Bronchial epithelial cell (primary cell): ENCODE data around the gene ANGPT4. TPM values are rescaled to one million over a fixed set of nuclear protein-coding genes. Genes with fewer than 3 reads are reported as not detected.
A peak's percentile ranks its signal among the peaks of the same experiment; 100 is the strongest.

ENCODE experiments used
- DNase-seq: peaks from one replicate; pipeline ENCODE4 v3.0.0-alpha.2; 2010; ENCODE audit warnings: low read depth
- FAIRE-seq: peaks from 2 replicates; lab custom pipeline; 2011; peaks lifted over from hg19 to GRCh38; lab: Jason Lieb, UNC
- H3K27me3 ChIP-seq: 2 replicates; pipeline ENCODE4 v1.5.1; 2011; ENCODE audit warnings: low read length; ENCODE audit not compliant: control insufficient read depth, insufficient read depth
- H3K36me3 ChIP-seq: 2 replicates; pipeline ENCODE4 v1.5.1; 2011; ENCODE audit warnings: low read length; ENCODE audit not compliant: control insufficient read depth, insufficient read depth
- H3K4me3 ChIP-seq: 2 replicates; pipeline ENCODE4 v1.5.1; 2011; ENCODE audit warnings: mild to moderate bottlenecking, low read depth, low read length, control low read depth
- total RNA-seq: library from RNA; depleted of rRNA; stranded (reverse); fragments of >200 nt; gene quantifications from 2 replicates; pipeline ENCODE4 v1.2.1, GENCODE V29; 2014
- TF ChIP-seq, protein P1 (sequence below): IDR thresholded peaks from 2 replicates; pipeline ENCODE4 v1.5.1; 2011; ENCODE audit warnings: mild to moderate bottlenecking, moderate library complexity, low read length, control low read depth, inconsistent platforms; ENCODE audit not compliant: insufficient read depth, severe bottlenecking

The ANGPT4 gene
- total RNA-seq, 1 donor from 2014 or later, result not detected

DNA sequence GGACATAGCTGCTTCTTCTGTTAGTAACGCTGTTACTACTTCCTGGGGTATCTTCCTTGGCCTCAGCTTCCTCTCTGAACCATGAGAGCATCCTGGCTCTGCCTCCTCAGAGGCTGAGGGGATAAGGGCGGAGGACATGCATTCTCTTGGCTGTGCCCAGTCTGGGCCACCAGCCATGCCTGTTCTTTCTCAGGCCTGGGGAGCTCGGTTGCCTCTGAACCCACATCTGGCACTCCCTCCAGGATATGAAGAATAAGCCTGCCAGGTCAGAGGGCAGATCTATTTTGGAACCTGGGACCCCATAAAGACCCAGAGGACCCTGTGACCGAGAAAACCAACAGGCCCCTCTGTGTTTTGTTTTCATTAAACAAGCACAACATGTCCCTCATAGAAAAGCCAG is 6.6 kb upstream of the ANGPT4 start:
- no peak for DNase-seq
- H3K27me3 ChIP-seq, result no peaks in the 10 kb centered on the region
- FAIRE-seq, result no peak
- no peaks in the 10 kb centered on the region for H3K36me3 ChIP-seq
- TF ChIP-seq, protein P1, sequence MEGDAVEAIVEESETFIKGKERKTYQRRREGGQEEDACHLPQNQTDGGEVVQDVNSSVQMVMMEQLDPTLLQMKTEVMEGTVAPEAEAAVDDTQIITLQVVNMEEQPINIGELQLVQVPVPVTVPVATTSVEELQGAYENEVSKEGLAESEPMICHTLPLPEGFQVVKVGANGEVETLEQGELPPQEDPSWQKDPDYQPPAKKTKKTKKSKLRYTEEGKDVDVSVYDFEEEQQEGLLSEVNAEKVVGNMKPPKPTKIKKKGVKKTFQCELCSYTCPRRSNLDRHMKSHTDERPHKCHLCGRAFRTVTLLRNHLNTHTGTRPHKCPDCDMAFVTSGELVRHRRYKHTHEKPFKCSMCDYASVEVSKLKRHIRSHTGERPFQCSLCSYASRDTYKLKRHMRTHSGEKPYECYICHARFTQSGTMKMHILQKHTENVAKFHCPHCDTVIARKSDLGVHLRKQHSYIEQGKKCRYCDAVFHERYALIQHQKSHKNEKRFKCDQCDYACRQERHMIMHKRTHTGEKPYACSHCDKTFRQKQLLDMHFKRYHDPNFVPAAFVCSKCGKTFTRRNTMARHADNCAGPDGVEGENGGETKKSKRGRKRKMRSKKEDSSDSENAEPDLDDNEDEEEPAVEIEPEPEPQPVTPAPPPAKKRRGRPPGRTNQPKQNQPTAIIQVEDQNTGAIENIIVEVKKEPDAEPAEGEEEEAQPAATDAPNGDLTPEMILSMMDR, result no peak
- no peak overlapping the region for H3K4me3 ChIP-seq

DNA sequence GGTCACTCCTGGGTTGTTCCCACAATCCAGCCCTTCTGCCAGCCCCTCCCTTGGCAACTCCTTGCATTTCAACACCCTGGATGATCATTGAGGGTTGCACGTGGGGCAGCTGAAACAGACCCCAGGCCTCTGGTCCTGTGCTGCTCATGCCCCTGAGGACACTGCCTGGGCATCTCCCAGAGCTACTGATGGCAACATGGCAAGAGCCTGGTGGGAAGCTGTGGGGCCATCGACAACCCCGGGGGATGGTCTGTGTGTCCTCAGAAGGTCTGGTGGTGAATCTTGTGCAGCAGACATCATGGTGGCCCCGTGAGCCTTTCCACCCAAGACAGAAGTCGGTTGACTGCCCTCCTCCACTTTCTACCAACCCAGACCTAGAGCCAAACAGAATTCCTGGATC is 4.9 kb upstream of the ANGPT4 start:
- Histone ChIP-seq H3K27me3 (peaks cover 2% of the 10 kb centered on the region), H3K36me3 (no peaks in the 10 kb centered on the region), H3K4me3 (no peak overlapping the region)
- TF ChIP-seq, protein P1, result no peak
- no peak for DNase-seq
- no peak for FAIRE-seq

DNA sequence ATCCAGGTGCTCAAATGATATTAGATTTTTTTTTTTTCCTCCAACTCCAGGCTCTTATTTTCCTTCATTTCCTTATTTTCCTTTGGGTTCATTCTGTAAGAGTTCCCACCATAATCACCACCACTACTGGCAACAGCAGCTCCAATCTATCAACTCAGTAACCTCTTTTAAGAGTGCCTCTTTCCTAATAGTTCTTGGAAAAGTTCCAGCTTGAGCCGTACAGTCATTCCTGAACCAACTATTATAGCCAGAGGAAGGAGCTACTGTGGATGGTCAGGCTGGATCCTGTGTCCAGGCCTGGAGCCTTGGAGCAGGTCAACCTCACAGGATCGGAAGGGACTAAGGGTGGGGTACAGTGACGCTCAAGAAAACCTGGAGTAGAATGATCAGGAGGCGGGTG is 4.2 kb upstream of the ANGPT4 start:
- TF ChIP-seq, protein P1, result no peak
- DNase-seq (peak; percentile 5), FAIRE-seq (no peak)
- H3K36me3 ChIP-seq, result no peaks in the 10 kb centered on the region
- H3K27me3 ChIP-seq, result peaks cover 2% of the 10 kb centered on the region
- H3K4me3 ChIP-seq, result no peak overlapping the region

DNA sequence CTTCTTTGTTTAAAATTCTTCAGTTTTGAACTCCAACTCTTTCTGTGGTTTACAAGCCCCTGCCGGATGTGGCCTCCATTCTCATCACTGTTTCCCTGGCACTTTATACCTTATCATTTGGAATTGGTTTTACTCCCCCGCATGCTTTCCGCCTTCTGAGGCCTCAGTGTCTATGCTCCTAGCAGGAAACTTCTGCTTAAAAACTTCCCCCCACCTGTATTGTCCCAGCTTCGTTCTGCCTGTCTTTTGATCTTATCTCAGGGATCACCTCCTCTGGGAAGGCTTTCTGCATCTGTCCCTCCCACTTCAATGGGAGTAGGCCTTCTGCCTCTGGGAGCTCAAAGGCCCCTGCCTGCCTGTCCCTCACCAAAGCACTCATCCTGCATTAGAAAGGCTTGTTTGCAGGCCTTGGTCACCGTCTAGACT is 3.4 kb upstream of the ANGPT4 start:
- H3K27me3 ChIP-seq, result peaks cover 4% of the 10 kb centered on the region
- DNase-seq, result no peak
- no peak for FAIRE-seq
- TF ChIP-seq, protein P1, result no peak
- no peak overlapping the region for H3K4me3 ChIP-seq
- H3K36me3 ChIP-seq, result no peaks in the 10 kb centered on the region

DNA sequence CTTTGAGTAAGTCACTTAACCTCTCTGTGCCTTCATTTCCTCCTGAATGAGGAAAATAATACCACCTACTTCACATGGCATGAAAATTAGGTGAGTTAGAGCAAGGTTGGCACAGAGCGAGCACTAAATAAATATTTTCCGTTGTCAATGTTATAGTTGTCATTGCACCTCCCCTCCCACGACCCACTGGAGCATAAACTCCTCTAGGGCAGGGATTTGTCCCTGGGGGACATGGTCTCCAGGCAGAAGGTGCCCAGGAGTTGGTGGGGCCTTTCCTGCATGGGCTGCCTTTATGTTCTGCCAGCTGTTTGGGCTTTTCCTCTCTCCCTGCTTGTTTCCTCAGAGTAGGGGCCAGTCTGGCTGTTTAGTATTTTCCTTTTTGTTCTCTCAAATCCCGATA is 1.3 kb upstream of the ANGPT4 start:
- H3K4me3 ChIP-seq, result no peak overlapping the region
- no peak for FAIRE-seq
- no peaks in the 10 kb centered on the region for H3K36me3 ChIP-seq
- H3K27me3 ChIP-seq, result peaks cover 6% of the 10 kb centered on the region
- DNase-seq, result no peak
- TF ChIP-seq, protein P1, result no peak

DNA sequence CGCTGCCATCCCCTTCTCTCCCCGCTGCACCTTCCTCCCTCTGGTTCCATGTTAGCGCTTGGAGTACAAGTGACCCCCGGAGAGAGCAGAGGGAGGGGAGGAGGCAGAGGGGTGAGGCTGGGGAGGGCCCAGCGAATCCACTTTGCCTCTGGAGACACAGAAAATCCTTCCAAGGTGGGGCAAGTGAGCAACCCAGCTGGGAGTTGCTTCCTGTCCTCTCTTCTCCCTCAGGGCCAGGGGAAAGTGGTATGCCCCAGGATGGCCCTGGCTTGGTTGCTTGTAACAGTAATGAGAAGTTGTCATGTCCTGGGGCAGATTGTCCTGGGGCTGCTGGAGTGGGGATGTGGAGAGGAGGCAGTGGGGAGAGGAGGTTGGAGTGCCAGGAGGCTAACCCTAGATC is 691 bp upstream of the ANGPT4 start:
- no peaks in the 10 kb centered on the region for H3K36me3 ChIP-seq
- no peak for DNase-seq
- no peak overlapping the region for H3K4me3 ChIP-seq
- no peak for FAIRE-seq
- TF ChIP-seq, protein P1, result no peak
- H3K27me3 ChIP-seq, result peaks cover 6% of the 10 kb centered on the region
